ENCODE data around the gene KCNK1.
"Not testable (repeated sequence)": the region's sequence is repeated elsewhere in the genome, so short reads cannot be mapped to it uniquely, and the experiment has no call there.

KCNK1 gene

GRCh38 chr1:233608988-233609387 lies 4.9 kb upstream of the KCNK1 start:
- no peak for DNase-seq

GRCh38 chr1:233609926-233610325 lies 4.0 kb upstream of the KCNK1 start:
- no peak for DNase-seq

GRCh38 chr1:233610628-233611027 lies 3.3 kb upstream of the KCNK1 start:
- no peak for DNase-seq

- DNase-seq, result not testable (repeated sequence)
Observed at GRCh38 chr1:233611363-233611762, 2.5 kb upstream of the KCNK1 start.

- DNase-seq, result no peak
Observed at GRCh38 chr1:233614173-233614742, 352 bp downstream of the KCNK1 start.

GRCh38 chr1:233614743-233615521 lies 1.0 kb downstream of the KCNK1 start:
- no peak for DNase-seq

- DNase-seq, result no peak
Observed at GRCh38 chr1:233615571-233615970, 1.7 kb downstream of the KCNK1 start.

GRCh38 chr1:233617025-233617424 lies 3.1 kb downstream of the KCNK1 start:
- DNase-seq, result no peak

GRCh38 chr1:233619414-233619813 lies 5.5 kb downstream of the KCNK1 start:
- DNase-seq, result not testable (repeated sequence)

- no peak for DNase-seq
Observed at GRCh38 chr1:233620065-233620464, 6.2 kb downstream of the KCNK1 start.

GRCh38 chr1:233621923-233622322 lies 8.0 kb downstream of the KCNK1 start:
- no peak for DNase-seq

GRCh38 chr1:233624289-233624688 lies 10.4 kb downstream of the KCNK1 start:
- DNase-seq, result no peak

GRCh38 chr1:233625087-233625486 lies 11.2 kb downstream of the KCNK1 start:
- DNase-seq, result no peak

- DNase-seq, result no peak
Observed at GRCh38 chr1:233625510-233625981, 11.6 kb downstream of the KCNK1 start.

- DNase-seq, result no peak
Observed at GRCh38 chr1:233627376-233627775, 13.5 kb downstream of the KCNK1 start.

- no peak for DNase-seq
Observed at GRCh38 chr1:233627823-233628222, 13.9 kb downstream of the KCNK1 start.

- DNase-seq, result no peak
Observed at GRCh38 chr1:233629305-233629935, 15.5 kb downstream of the KCNK1 start.

- DNase-seq, result no peak
Observed at GRCh38 chr1:233631810-233632405, 18.0 kb downstream of the KCNK1 start.

GRCh38 chr1:233632436-233632835 lies 18.5 kb downstream of the KCNK1 start:
- no peak for DNase-seq

- DNase-seq, result no peak
Observed at GRCh38 chr1:233635765-233636502, 22.0 kb downstream of the KCNK1 start.

GRCh38 chr1:233636503-233636877 lies 22.6 kb downstream of the KCNK1 start:
- no peak for DNase-seq

- no peak for DNase-seq
Observed at GRCh38 chr1:233638513-233638912, 24.6 kb downstream of the KCNK1 start.

GRCh38 chr1:233639611-233640010 lies 25.7 kb downstream of the KCNK1 start:
- DNase-seq, result no peak
